H1 (cell line): ENCODE measurements around the gene TNFRSF1A. TPM values are rescaled to one million over a fixed set of nuclear protein-coding genes. Genes with fewer than 3 reads are reported as not detected.

Experiments used
- CHD7 ChIP-seq: fragments of 300-600 bp; sonication (generic); IDR thresholded peaks from 2 replicates; pipeline ENCODE4 v1.7.1; 2012; ENCODE audit warnings: low read length, moderate library complexity, mild to moderate bottlenecking, inconsistent platforms; ENCODE audit not compliant: insufficient replicate concordance
- GTF2F1 ChIP-seq: IDR thresholded peaks from 2 replicates; pipeline ENCODE4 v1.6.1; 2012; ENCODE audit warnings: low read depth, low read length, improper control_type of control experiment, borderline replicate concordance
- HDAC6 ChIP-seq: IDR thresholded peaks from one replicate; pipeline ENCODE4 v1.7.1; 2012; ENCODE audit warnings: low read depth, mild to moderate bottlenecking, inconsistent platforms, low read length, moderate library complexity
- SIN3A ChIP-seq, 2 experiments: IDR thresholded peaks in 1 of 2; conservative IDR thresholded peaks in 1 of 2; 2 replicates each; pipeline ENCODE4 v1.6.1; 2011 to 2012; ENCODE audit warnings: low read length in 2 of 2, improper control_type of control experiment in 1 of 2, low read depth in 1 of 2, mild to moderate bottlenecking in 1 of 2
- SIX5 ChIP-seq: IDR thresholded peaks from 2 replicates; pipeline ENCODE4 v1.6.1; 2011; ENCODE audit warnings: mild to moderate bottlenecking, low read depth, low read length
- TAF7 ChIP-seq: optimal IDR thresholded peaks from 2 replicates; pipeline ENCODE3; 2011; ENCODE audit warnings: low read depth, mild to moderate bottlenecking, inconsistent platforms, low read length, moderate library complexity, borderline replicate concordance
- USF2 ChIP-seq: IDR thresholded peaks from 2 replicates; pipeline ENCODE4 v1.6.1; 2011; ENCODE audit warnings: low read length, improper control_type of control experiment
- polyA plus RNA-seq, 7 experiments: library from polyadenylated mRNA; depleted of rRNA in 3 of 7; stranded (reverse) in 5 of 7; unstranded in 2 of 7; fragments of >200 nt in 5 of 7; fragments of 200-250 nt in 2 of 7; gene quantifications; 1 replicate in 5 of 7; 2 replicates in 1 of 7; 4 replicates in 1 of 7; pipeline versions ENCODE4 v1.2.1 to v1.2.3, GENCODE V29; 2011 to 2013; ENCODE audit warnings: missing spikeins in 2 of 7, mixed read lengths in 2 of 7
- total RNA-seq: library from RNA; stranded (reverse); fragmentation: NEBNext Ultra II Directional; extraction: Animal tissue kit (Norgen Biotek cat#: 25700); gene quantifications from 2 replicates; pipeline ENCODE4 v1.2.1, GENCODE V29; 2021

Gene TNFRSF1A
- total and polyA plus RNA-seq, 2 of the 8 experiments (the other 6 are each of a cell fraction or from before 2014, with no cell fraction given) = 28.7 to 42.1 TPM

- TF ChIP-seq CHD7 (no peak), TAF7 (no peak), GTF2F1 (no peak), SIX5 (no peak), HDAC6 (no peak), USF2 (no peak), SIN3A (conservative IDR thresholded peaks at IDR 0.05 in 1 of 2, IDR thresholded peaks at IDR 0.05 in 1 of 2; ENCODE audit: low read depth in 1 of 2, low read length in 2 of 2) (no peak)
Observed at GRCh38 chr12:6380141-6381121, 38.6 kb upstream of the TNFRSF1A start (continued).
